GM23338 (cell line): ENCODE results near the gene DDA1.

Experiments
- CTCF ChIP-seq, 2 experiments: fragments of 200-600 bp in 1 of 2; sonication (generic) in 1 of 2; conservative IDR thresholded peaks; 2 replicates each; pipeline versions ENCODE4 v1.5.1 to v1.6.1; 2016 to 2017; ENCODE audit warnings: antibody characterized with exemption in 2 of 2, low read depth in 2 of 2, mild to moderate bottlenecking in 2 of 2, moderate library complexity in 1 of 2
- EZH2phosphoT487 ChIP-seq: fragments of 200-600 bp; sonication (generic); IDR thresholded peaks from one replicate; pipeline ENCODE4 v1.8.1; 2018; ENCODE audit warnings: antibody characterized with exemption; ENCODE audit not compliant: unreplicated experiment
- JUNB ChIP-seq: IDR thresholded peaks from one replicate; pipeline ENCODE4 v1.6.1; 2016; ENCODE audit warnings: antibody characterized with exemption; ENCODE audit not compliant: unreplicated experiment
- REST ChIP-seq: IDR thresholded peaks from one replicate; pipeline ENCODE4 v1.6.1; 2018; ENCODE audit warnings: antibody characterized with exemption; ENCODE audit not compliant: unreplicated experiment

- TF ChIP-seq CTCF (conservative IDR thresholded peaks at IDR 0.05; ENCODE audit: low read depth in 2 of 2), result no peak
- no peak for TF ChIP-seq EZH2phosphoT487
- TF ChIP-seq REST, result no peak
- TF ChIP-seq JUNB, result no peak
These were observed 27.7 kb upstream of the DDA1 start, which contains the start of gene ANKLE1 for GRCh38 chr19:17281391-17282304.
